Measurements from ENCODE around the gene PCDHA6. TPM values are rescaled to one million over a fixed set of nuclear protein-coding genes. Genes with fewer than 3 reads are reported as not detected.

PCDHA6 gene
- total RNA-seq, 1 experiment from 2014 or later: not detected

GRCh38 chr5:140870221-140871201 is 42.8 kb downstream of the PCDHA6 start:
- H3K27me3 ChIP-seq (ENCODE audit: insufficient read depth, low read length): no peaks in the 10 kb centered on the region
- H3K9ac ChIP-seq (ENCODE audit: low read length): no peak overlapping the region
- no peaks in the 10 kb centered on the region for H3K79me2 ChIP-seq (ENCODE audit: insufficient read depth, low read length)
- RAD21 ChIA-PET (ENCODE audit: low non-redundant PET in 1 of 2, low total read pairs in 2 of 2, uncharacterized antibody in 2 of 2, unreplicated experiment in 2 of 2): no interaction called here
- POLR2A ChIA-PET: interaction anchor here (1.2 kb wide), 1 partner anchor 170 kb away, joined by 4 read pairs; no protein-coding TSS in a partner anchor
- DNase-seq (ENCODE audit: low read depth, low spot score) (no peak), ATAC-seq (no peak)
- H3K9me3 ChIP-seq (ENCODE audit: control insufficient read depth in 1 of 2, insufficient read depth in 1 of 2, low read depth in 1 of 2, low read length in 2 of 2): no peaks in the 10 kb centered on the region
- H3K9me2 ChIP-seq (ENCODE audit: insufficient read depth): no peaks in the 10 kb centered on the region
- no peaks in the 10 kb centered on the region for H4K20me1 ChIP-seq (ENCODE audit: insufficient read depth)
- no TSS peak for BruUV-seq (replicated peaks)
- CTCF ChIA-PET: interaction anchor here (3.0 kb wide), 1 partner anchor 170 kb away, joined by 21 read pairs; no protein-coding TSS in a partner anchor
- H3K4me1 ChIP-seq (ENCODE audit: control insufficient read depth in 1 of 2, insufficient read depth in 2 of 2, low read length in 2 of 2): no peaks in the 10 kb centered on the region
- H3K27ac ChIP-seq (ENCODE audit: low read depth, low read length): no peak overlapping the region
- H2AFZ ChIP-seq (ENCODE audit: low read depth, low read length, poor library complexity, severe bottlenecking): no peak overlapping the region
- TF ChIP-seq REST (IDR thresholded peaks at IDR 0.05; ENCODE audit: low read depth): peak; percentile 22
- TF ChIP-seq EGR1 (IDR thresholded peaks at IDR 0.05; ENCODE audit: low read depth): no peak
- intact Hi-C loops (cut with micrococcal nuclease): no loop called here
- H3K36me3 ChIP-seq (ENCODE audit: control insufficient read depth in 1 of 2, insufficient read depth in 2 of 2, low read length in 2 of 2): no peaks in the 10 kb centered on the region
- no peak overlapping the region for H3K4me2 ChIP-seq (ENCODE audit: low read length)
- H3K4me3 ChIP-seq (replicated peaks in 1 of 2; ENCODE audit: low read depth in 1 of 2, low read length in 2 of 2): no peak overlapping the region
